ENCODE data around the gene TFDP2. TPM values are rescaled to one million over a fixed set of nuclear protein-coding genes. Genes with fewer than 3 reads are reported as not detected.
"Not testable (repeated sequence)": the region's sequence is repeated elsewhere in the genome, so short reads cannot be mapped to it uniquely, and the experiment has no call there.

The TFDP2 gene
- total RNA-seq, 1 donor, result 39.1 TPM

DNA sequence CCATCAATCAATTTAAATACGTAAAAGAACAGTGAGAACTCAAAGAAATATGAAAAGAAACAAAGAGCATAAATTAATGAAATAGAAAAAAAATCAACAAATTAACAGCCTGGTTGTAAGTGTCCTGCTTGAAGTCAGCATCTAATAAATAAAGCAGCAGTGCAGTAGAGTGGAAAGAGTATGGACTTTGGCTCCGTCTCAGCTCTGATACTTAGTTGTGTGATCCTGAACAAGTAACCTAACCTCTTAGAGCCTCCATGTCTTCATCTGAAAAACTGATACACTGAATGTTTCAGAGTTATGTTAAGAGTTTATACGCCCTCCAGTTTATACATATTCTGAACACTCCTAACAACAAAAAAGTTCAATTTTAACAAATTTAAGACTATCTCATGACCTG lies 44.6 kb downstream of the TFDP2 start:
- no peaks in the 10 kb centered on the region for H3K27me3 ChIP-seq (ENCODE audit: insufficient read depth, low read length)
- H3K9me3 ChIP-seq (ENCODE audit: low read depth, low read length), result no peaks in the 10 kb centered on the region
- no peak overlapping the region for H3K4me3 ChIP-seq (ENCODE audit: low read length)
- H3K4me1 ChIP-seq (ENCODE audit: insufficient read depth, low read length), result no peaks in the 10 kb centered on the region

DNA sequence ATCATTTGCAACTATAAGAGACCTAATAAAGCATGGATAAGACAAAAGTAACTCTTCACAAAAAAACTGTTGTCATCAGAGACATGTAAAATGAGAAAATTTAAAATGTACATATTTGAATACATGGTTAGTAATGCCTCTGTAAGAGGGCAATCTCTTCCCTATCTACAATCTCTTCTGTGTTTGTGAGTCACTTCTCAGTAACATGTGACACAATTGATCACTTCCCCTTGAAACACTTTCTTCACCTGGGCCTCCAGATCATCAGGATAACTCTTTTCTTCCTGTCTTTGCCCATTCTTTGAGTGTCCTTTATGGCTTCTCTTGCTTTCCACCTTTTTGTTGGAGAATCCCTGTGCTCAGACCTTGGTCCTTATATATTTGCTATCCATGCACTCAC lies 50.4 kb downstream of the TFDP2 start:
- H3K4me1 ChIP-seq (ENCODE audit: insufficient read depth, low read length), result no peaks in the 10 kb centered on the region
- H3K9me3 ChIP-seq (ENCODE audit: low read depth, low read length), result no peaks in the 10 kb centered on the region
- H3K27me3 ChIP-seq (ENCODE audit: insufficient read depth, low read length), result no peaks in the 10 kb centered on the region
- no peak overlapping the region for H3K4me3 ChIP-seq (ENCODE audit: low read length)

DNA sequence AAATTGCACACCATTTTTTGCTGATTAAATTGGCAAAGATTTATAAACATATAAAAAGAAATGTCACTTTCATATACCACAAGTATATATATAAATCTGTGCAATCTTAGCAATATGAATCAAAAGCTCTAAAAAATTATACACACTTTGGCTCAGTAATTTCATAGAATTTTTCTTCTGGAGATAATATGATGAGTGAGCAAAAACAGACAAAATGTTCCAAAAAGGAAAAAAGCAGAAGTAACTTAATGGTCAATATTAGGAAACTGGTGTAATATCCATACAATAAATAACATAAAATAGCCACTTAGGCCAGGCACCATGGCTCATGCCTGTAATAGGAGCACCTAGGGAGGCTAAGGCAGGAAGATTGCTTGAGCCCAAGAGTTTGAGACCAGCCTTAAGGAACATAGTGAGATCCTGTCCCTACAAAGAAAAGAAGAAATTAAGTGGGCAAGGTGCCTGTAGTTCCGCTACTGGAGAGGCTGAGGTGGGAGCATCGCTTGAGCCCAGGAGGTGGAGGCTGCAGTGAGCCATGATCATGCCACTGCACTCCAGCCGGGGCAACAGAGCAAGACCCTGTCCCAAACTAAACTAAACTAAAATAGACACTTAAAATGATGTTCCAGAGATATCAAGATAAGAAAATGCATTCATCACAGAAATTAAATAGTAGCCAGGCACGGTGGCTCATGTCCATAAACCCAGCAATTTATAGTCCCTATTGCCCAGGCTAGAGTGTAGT lies 52.1 kb downstream of the TFDP2 start:
- no peaks in the 10 kb centered on the region for H3K9me3 ChIP-seq (ENCODE audit: low read depth, low read length)
- no peaks in the 10 kb centered on the region for H3K27me3 ChIP-seq (ENCODE audit: insufficient read depth, low read length)
- H3K4me1 ChIP-seq (ENCODE audit: insufficient read depth, low read length), result no peaks in the 10 kb centered on the region
- H3K4me3 ChIP-seq (ENCODE audit: low read length), result no peak overlapping the region

GRCh38 chr3:142095841-142096240 lies 53.5 kb downstream of the TFDP2 start:
- H3K27me3 ChIP-seq (ENCODE audit: insufficient read depth, low read length), result no peaks in the 10 kb centered on the region
- H3K9me3 ChIP-seq (ENCODE audit: low read depth, low read length), result no peaks in the 10 kb centered on the region
- H3K4me3 ChIP-seq (ENCODE audit: low read length), result no peak overlapping the region
- no peaks in the 10 kb centered on the region for H3K4me1 ChIP-seq (ENCODE audit: insufficient read depth, low read length)

- not testable (repeated sequence) for H3K4me1 ChIP-seq (ENCODE audit: insufficient read depth, low read length); H3K4me3 ChIP-seq (ENCODE audit: low read length); H3K27me3 ChIP-seq (ENCODE audit: insufficient read depth, low read length); H3K9me3 ChIP-seq (ENCODE audit: low read depth, low read length)
These were observed 60.4 kb downstream of the TFDP2 start for GRCh38 chr3:142088925-142089324.

GRCh38 chr3:142088522-142088921 lies 60.8 kb downstream of the TFDP2 start:
- no peaks in the 10 kb centered on the region for H3K9me3 ChIP-seq (ENCODE audit: low read depth, low read length)

GRCh38 chr3:142087676-142088075 lies 61.7 kb downstream of the TFDP2 start:
- H3K4me1 ChIP-seq (ENCODE audit: insufficient read depth, low read length), result no peaks in the 10 kb centered on the region
- no peak overlapping the region for H3K4me3 ChIP-seq (ENCODE audit: low read length)
- H3K9me3 ChIP-seq (ENCODE audit: low read depth, low read length), result no peaks in the 10 kb centered on the region
- no peaks in the 10 kb centered on the region for H3K27me3 ChIP-seq (ENCODE audit: insufficient read depth, low read length)

More at GRCh38 chr3:142088522-142088921, 60.8 kb downstream of the TFDP2 start:
- H3K27me3 ChIP-seq (ENCODE audit: insufficient read depth, low read length), result no peaks in the 10 kb centered on the region
- H3K4me3 ChIP-seq (ENCODE audit: low read length), result no peak overlapping the region
- H3K4me1 ChIP-seq (ENCODE audit: insufficient read depth, low read length), result no peaks in the 10 kb centered on the region

DNA sequence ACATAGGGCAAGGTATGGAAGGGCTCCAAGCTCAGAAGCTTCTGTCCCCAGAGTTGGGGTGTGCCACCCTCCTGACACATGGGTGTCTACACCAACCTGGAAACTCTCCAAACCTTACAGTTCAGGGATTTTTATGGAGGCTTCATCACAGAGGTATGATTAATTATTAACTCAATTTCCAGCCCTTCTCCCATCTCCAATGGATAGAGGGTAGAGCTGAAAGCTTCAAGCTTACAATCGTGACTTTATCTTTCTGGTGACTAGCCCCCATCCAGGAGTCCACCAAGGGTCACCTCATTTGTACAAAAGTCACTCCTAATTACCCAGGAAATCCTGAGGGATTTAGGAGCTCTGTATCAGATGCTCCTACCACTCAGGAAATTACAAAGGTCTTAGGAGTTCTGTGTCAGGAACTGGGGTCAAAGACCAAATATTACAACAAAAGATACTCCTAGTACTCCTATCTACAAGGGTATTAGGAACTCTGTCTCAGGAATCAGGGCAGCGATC lies 62.7 kb downstream of the TFDP2 start:
- Histone ChIP-seq H3K9me3 (ENCODE audit: low read depth, low read length) (no peaks in the 10 kb centered on the region), H3K27me3 (ENCODE audit: insufficient read depth, low read length) (no peaks in the 10 kb centered on the region), H3K4me3 (ENCODE audit: low read length) (no peak overlapping the region), H3K4me1 (ENCODE audit: insufficient read depth, low read length) (no peaks in the 10 kb centered on the region)

DNA sequence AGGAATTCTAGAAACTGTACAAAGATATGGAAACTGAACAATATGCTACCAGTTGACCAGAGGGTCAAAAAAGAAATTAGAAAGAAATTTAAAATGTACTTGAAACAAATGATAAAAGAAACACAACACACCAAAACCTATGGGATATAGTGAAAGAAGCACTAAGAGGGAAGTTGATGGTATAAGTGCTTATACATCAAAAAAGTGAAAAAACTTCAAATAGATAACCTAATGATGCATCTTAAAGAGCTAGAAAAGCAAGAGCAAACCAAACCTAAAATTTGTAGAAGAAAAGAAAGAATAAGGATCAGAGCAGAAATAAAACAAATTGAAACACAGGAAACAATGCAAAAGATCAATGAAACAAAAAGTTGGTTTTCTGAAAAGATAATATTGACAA lies 68.2 kb downstream of the TFDP2 start:
- H3K9me3 ChIP-seq (ENCODE audit: low read depth, low read length), result no peaks in the 10 kb centered on the region
- H3K27me3 ChIP-seq (ENCODE audit: insufficient read depth, low read length), result no peaks in the 10 kb centered on the region
- H3K4me1 ChIP-seq (ENCODE audit: insufficient read depth, low read length), result no peaks in the 10 kb centered on the region
- H3K4me3 ChIP-seq (ENCODE audit: low read length), result no peak overlapping the region

DNA sequence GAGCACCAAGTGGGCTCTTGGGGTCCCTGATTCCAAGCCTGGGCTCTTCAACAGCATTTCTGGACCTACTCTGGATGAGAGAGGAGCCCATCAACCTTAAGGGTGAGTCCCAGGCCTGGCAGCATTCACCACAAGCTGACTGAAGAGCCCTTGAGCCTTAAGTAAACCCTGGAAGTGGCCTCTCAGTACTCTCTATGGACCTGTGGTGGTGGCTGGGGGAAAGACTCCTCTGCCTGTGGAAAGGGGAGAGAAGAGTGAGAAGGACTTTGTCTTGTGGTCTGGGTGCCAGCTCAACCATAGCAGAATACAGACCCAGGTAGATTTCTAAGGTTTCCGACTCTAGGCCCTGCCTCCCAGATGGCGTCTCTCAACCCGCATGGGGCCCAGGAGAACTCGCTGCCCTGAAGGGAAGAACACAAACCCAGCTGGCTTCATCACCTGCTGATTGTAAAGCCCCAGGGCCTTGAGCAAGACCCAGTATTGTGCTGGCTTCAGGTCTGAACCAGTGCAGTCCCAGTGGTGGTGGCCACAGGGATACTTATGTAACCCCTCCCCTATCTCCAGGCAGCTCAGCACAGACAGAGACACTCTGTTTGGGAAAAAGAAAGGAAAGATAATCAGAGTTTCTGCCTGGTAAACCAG lies 71.4 kb downstream of the TFDP2 start:
- H3K4me1 ChIP-seq (ENCODE audit: insufficient read depth, low read length), result no peaks in the 10 kb centered on the region
- H3K9me3 ChIP-seq (ENCODE audit: low read depth, low read length), result no peaks in the 10 kb centered on the region
- no peaks in the 10 kb centered on the region for H3K27me3 ChIP-seq (ENCODE audit: insufficient read depth, low read length)
- no peak overlapping the region for H3K4me3 ChIP-seq (ENCODE audit: low read length)

GRCh38 chr3:142077155-142077858 lies 72.0 kb downstream of the TFDP2 start:
- Histone ChIP-seq H3K4me1 (ENCODE audit: insufficient read depth, low read length) (no peaks in the 10 kb centered on the region), H3K4me3 (ENCODE audit: low read length) (no peak overlapping the region), H3K9me3 (ENCODE audit: low read depth, low read length) (no peaks in the 10 kb centered on the region), H3K27me3 (ENCODE audit: insufficient read depth, low read length) (no peaks in the 10 kb centered on the region)

DNA sequence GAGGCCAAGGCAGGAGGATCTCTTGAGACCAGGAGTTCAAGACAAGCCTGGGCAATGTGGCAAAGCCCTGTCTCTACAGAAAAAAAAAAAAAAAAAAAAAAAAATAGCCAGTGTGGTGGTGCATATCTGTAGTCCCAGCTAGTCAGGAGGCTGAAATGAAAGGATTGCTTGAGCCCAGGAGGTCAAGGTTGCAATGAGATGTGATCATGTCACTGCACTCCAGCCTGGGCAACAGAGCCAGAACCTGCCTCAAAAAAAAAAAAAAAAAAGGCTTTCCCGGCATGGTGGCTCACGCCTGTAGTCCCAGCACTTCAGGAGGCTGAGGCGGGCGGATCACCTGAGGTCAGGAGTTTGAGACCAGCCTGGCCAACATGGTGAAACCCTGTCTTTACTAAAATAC lies 73.7 kb downstream of the TFDP2 start:
- not testable (repeated sequence) for H3K4me1 ChIP-seq (ENCODE audit: insufficient read depth, low read length); H3K27me3 ChIP-seq (ENCODE audit: insufficient read depth, low read length); H3K9me3 ChIP-seq (ENCODE audit: low read depth, low read length); H3K4me3 ChIP-seq (ENCODE audit: low read length)

GRCh38 chr3:142072816-142073215 lies 76.5 kb downstream of the TFDP2 start:
- Histone ChIP-seq H3K9me3 (ENCODE audit: low read depth, low read length) (no peaks in the 10 kb centered on the region), H3K4me1 (ENCODE audit: insufficient read depth, low read length) (no peaks in the 10 kb centered on the region), H3K27me3 (ENCODE audit: insufficient read depth, low read length) (no peaks in the 10 kb centered on the region), H3K4me3 (ENCODE audit: low read length) (no peak overlapping the region)

GRCh38 chr3:142065932-142066331 lies 83.4 kb downstream of the TFDP2 start:
- H3K4me3 ChIP-seq (ENCODE audit: low read length), result no peak overlapping the region
- H3K27me3 ChIP-seq (ENCODE audit: insufficient read depth, low read length), result no peaks in the 10 kb centered on the region
- no peaks in the 10 kb centered on the region for H3K9me3 ChIP-seq (ENCODE audit: low read depth, low read length)
- H3K4me1 ChIP-seq (ENCODE audit: insufficient read depth, low read length), result no peaks in the 10 kb centered on the region

GRCh38 chr3:142065344-142065743 lies 84.0 kb downstream of the TFDP2 start:
- H3K4me3 ChIP-seq (ENCODE audit: low read length), result no peak overlapping the region
- no peaks in the 10 kb centered on the region for H3K9me3 ChIP-seq (ENCODE audit: low read depth, low read length)
- H3K4me1 ChIP-seq (ENCODE audit: insufficient read depth, low read length), result no peaks in the 10 kb centered on the region
- no peaks in the 10 kb centered on the region for H3K27me3 ChIP-seq (ENCODE audit: insufficient read depth, low read length)
